Nucleus accumbens (tissue), 56 donors: ENCODE measurements around the gene GPR18.
"Not testable (repeated sequence)": the region's sequence is repeated elsewhere in the genome, so short reads cannot be mapped to it uniquely, and the experiment has no call there.

Source experiments
- DNase-seq, 56 donors: peaks; one replicate each; lab custom pipeline; 2025; lab: John Stamatoyannopoulos, UW

Gene GPR18

GRCh38 chr13:99231721-99232120 is 26.5 kb downstream of the GPR18 start:
- DNase-seq, result no peak

DNA sequence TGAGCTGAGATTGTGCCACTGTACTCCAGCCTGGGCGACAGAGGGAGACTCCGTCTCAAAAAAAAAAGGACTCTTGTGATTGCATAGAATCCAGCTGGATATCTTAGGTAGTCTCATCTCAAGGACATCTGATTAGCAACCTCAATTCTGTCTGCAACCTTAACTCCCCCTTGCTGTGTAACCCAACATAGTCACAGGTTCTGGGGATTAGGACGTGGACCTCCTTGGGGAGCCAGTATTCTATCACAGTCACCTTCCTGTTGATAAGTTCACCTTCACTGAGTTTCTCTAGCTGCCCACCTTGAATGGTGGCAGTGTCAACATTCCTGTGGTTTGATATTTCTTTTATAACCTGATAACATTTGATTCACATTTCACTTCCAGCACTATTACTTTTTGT is 27.2 kb downstream of the GPR18 start:
- no peak for DNase-seq

- not testable (repeated sequence) for DNase-seq
Measured at GRCh38 chr13:99230588-99230987, 27.6 kb downstream of the GPR18 start.

GRCh38 chr13:99228737-99229691 is 29.2 kb downstream of the GPR18 start:
- no peak for DNase-seq

- no peak for DNase-seq
Measured at GRCh38 chr13:99227909-99228688, 30.1 kb downstream of the GPR18 start.

- DNase-seq, result no peak
Measured at GRCh38 chr13:99227331-99227900, 30.8 kb downstream of the GPR18 start.

DNA sequence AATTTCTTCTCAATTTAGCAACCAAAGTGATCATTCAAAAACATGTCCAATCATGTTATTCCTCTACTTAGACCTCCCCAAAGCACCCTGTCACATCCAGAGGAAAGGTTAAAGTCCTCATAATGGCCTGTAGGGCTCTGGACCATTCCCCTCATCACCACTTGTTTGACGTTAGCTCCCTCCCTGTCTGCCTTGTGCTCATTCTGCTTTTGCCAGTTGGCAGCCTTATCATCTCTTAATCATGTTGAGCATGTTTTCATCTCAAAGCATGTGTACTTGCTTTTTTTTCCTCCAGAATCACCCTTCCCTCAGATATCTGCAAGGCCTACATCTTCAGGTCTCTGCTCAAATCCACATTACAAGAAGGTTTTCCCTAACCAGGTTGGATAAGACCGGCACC is 31.7 kb downstream of the GPR18 start:
- no peak for DNase-seq

- no peak for DNase-seq
Measured at GRCh38 chr13:99225078-99225477, 33.1 kb downstream of the GPR18 start.

DNA sequence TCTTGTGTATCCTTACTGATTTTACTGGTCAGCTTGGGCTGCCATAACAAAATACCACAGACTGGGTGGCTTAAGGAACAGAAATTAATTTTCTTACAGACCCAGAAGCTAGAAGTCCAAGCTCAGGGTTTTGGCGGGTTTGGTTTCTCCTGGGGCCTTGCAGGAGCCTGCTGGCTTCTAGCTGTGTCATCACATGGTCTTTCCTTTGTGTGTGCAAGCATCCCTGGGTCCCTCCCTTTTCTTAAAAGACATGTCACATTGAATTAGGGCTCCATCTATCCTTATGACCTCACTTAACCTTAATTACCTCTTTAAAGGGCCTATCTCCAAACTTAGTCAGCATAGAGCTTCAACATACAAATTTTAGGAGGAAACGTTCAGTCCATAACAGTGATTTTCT is 34.2 kb downstream of the GPR18 start:
- DNase-seq, result no peak

DNA sequence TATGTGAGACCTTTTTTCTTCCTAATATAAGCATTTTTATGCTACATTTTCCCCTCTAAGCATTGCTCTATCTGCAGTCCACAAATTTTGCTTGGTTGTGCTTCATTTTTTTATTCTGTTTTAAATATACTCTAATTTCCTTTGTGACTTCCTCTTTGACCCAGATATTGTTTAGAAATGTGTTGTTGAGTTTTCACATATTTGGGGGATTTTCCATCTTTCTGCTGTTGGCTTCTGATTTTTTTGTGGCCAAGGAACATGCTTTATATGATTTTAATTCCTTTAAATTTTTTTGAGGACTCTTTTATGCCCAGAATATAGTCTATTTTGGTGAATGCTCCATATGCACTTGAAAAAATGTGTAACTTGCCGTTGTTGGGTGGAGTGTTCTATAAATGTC is 34.6 kb downstream of the GPR18 start:
- DNase-seq, result no peak

DNA sequence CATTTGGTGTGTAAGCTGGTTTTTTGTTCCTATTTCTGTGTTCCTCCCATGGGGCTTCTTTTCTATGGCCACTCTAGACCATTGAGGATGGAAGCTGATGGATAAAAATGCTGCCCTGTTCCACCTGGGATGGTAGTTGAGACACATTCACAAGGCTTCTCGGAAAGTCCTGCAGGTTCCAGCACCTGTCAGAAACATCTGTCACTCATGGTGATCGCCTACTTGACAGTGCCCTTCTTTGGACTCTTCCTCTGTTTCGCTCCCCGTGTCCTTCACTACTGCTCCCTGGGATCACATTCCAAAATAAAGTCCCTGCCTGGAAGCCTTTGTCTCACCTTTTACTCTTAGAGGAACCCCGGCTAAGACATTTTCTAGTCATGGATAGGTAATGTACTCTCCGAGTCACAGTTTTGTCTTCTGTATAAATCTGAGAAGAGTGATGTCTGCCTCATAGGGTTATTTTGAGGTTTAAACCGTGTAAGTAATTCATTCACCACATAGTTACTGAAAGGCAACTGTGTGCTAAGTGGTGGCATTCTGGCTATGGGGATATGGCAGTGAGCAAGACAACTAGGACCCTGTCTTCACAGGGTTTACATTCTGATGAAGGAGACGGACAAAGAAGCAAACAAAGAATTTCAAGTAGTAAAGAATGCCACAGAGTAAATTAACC is 36.5 kb downstream of the GPR18 start:
- no peak for DNase-seq

- DNase-seq, result no peak
Measured at GRCh38 chr13:99220199-99220935, 37.8 kb downstream of the GPR18 start.

- no peak for DNase-seq
Measured at GRCh38 chr13:99218969-99219368, 39.2 kb downstream of the GPR18 start.

DNA sequence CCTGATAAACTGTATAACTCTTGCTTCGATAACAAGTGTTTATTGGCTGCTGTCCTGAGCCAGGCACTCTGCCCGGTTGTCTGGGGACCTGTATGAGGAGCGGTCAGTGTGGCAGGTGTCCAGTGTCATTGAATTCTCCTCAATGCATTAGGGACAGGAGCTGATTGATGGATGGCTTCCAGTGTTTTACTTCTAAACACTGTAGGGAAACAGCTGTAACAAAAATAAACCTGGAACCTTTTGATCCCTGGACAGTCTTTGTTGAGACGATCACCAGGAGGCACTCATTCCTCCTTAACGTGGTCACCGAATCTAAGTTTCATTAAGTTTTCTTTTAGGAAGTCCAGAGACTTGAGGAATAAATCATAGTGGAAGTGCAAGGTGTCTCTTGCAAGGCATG is 39.6 kb downstream of the GPR18 start:
- DNase-seq, result peak in 16 of 56 donors; percentile 3 to 66 (median 26)

GRCh38 chr13:99218126-99218525 is 40.1 kb downstream of the GPR18 start:
- no peak for DNase-seq

GRCh38 chr13:99217461-99218110 is 40.6 kb downstream of the GPR18 start:
- no peak for DNase-seq

- DNase-seq, result peak in 3 of 56 donors; percentile 3 to 12 (median 10)
Measured at GRCh38 chr13:99215184-99215830, 42.9 kb downstream of the GPR18 start.

DNA sequence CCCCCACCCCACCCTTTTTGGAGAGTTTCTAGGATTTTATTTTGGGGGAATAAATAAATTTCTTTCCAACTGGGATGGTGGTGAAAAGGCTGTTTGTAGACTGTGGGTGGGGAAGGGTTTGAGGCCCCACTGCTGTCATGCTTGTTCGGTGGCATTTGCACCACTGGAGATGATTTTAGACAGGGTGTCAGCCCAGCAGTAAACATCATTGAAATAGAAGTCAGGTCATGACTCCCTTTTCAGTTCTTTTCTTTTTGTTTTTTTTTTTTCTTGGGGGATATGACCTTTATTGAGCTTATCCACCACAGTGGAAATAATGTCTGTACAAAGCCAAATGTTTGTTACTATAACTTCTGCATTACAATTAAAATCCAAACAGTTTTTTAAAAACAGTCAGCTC is 43.4 kb downstream of the GPR18 start:
- DNase-seq, result no peak

GRCh38 chr13:99214232-99214631 is 43.9 kb downstream of the GPR18 start:
- no peak for DNase-seq
